ENCODE data around the gene TAX1BP3.

TAX1BP3 gene

GRCh38 chr17:3691617-3692067 is 23.3 kb upstream of the TAX1BP3 start:
- no peak for TF ChIP-seq TEAD4 (IDR thresholded peaks at IDR 0.05)
- no peak for TF ChIP-seq CEBPB (IDR thresholded peaks at IDR 0.05)

GRCh38 chr17:3690094-3690715 is 21.8 kb upstream of the TAX1BP3 start:
- no peak for TF ChIP-seq EP300 (IDR thresholded peaks at IDR 0.05; ENCODE audit: borderline replicate concordance)
- TF ChIP-seq NFIC (IDR thresholded peaks at IDR 0.05) = no peak
- TF ChIP-seq CREB1 (IDR thresholded peaks at IDR 0.05; ENCODE audit: low read depth) = no peak
- TF ChIP-seq TCF12 (IDR thresholded peaks at IDR 0.05; ENCODE audit: low read depth) = no peak

GRCh38 chr17:3689262-3690093 is 21.1 kb upstream of the TAX1BP3 start:
- TF ChIP-seq CREB1 (IDR thresholded peaks at IDR 0.05; ENCODE audit: low read depth) (no peak), RAD21 (IDR thresholded peaks at IDR 0.05; ENCODE audit: low read depth) (no peak), TAF1 (IDR thresholded peaks at IDR 0.05; ENCODE audit: low read depth) (no peak), YY1 (IDR thresholded peaks at IDR 0.05; ENCODE audit: low read depth) (no peak), REST (IDR thresholded peaks at IDR 0.05; ENCODE audit: low read depth) (no peak), FOXM1 (IDR thresholded peaks at IDR 0.05; ENCODE audit: borderline replicate concordance, low read depth) (no peak), TEAD4 (IDR thresholded peaks at IDR 0.05) (no peak)

GRCh38 chr17:3688852-3689261 is 20.5 kb upstream of the TAX1BP3 start:
- TF ChIP-seq ZBTB7A (IDR thresholded peaks at IDR 0.05; ENCODE audit: low read depth) = no peak
- TF ChIP-seq TEAD4 (IDR thresholded peaks at IDR 0.05) = no peak
- no peak for TF ChIP-seq TAF1 (IDR thresholded peaks at IDR 0.05; ENCODE audit: low read depth)
- no peak for TF ChIP-seq USF1 (IDR thresholded peaks at IDR 0.05)
- no peak for TF ChIP-seq MAX (IDR thresholded peaks at IDR 0.05)
- no peak for TF ChIP-seq RAD21 (IDR thresholded peaks at IDR 0.05; ENCODE audit: low read depth)
- TF ChIP-seq CREB1 (IDR thresholded peaks at IDR 0.05; ENCODE audit: low read depth) = no peak
- no peak for TF ChIP-seq EGR1 (IDR thresholded peaks at IDR 0.05)
- TF ChIP-seq CEBPB (IDR thresholded peaks at IDR 0.05) = no peak
- no peak for TF ChIP-seq FOXM1 (IDR thresholded peaks at IDR 0.05; ENCODE audit: borderline replicate concordance, low read depth)
- no peak for TF ChIP-seq NFIC (IDR thresholded peaks at IDR 0.05)
- TF ChIP-seq TCF12 (IDR thresholded peaks at IDR 0.05; ENCODE audit: low read depth) = no peak
- no peak for TF ChIP-seq EP300 (IDR thresholded peaks at IDR 0.05; ENCODE audit: borderline replicate concordance)
- TF ChIP-seq REST (IDR thresholded peaks at IDR 0.05; ENCODE audit: low read depth) = no peak
- TF ChIP-seq YY1 (IDR thresholded peaks at IDR 0.05; ENCODE audit: low read depth) = no peak

GRCh38 chr17:3688027-3688553 is 19.7 kb upstream of the TAX1BP3 start:
- no peak for TF ChIP-seq YY1 (IDR thresholded peaks at IDR 0.05; ENCODE audit: low read depth)
- no peak for TF ChIP-seq ZBTB7A (IDR thresholded peaks at IDR 0.05; ENCODE audit: low read depth)
- TF ChIP-seq USF1 (IDR thresholded peaks at IDR 0.05) = no peak
- no peak for TF ChIP-seq EGR1 (IDR thresholded peaks at IDR 0.05)
- TF ChIP-seq RAD21 (IDR thresholded peaks at IDR 0.05; ENCODE audit: low read depth) = no peak
- no peak for TF ChIP-seq TEAD4 (IDR thresholded peaks at IDR 0.05)
- TF ChIP-seq TAF1 (IDR thresholded peaks at IDR 0.05; ENCODE audit: low read depth) = no peak
- TF ChIP-seq CEBPB (IDR thresholded peaks at IDR 0.05) = no peak
- TF ChIP-seq CREB1 (IDR thresholded peaks at IDR 0.05; ENCODE audit: low read depth) = no peak

- TF ChIP-seq CEBPB (IDR thresholded peaks at IDR 0.05) = no peak
- no peak for TF ChIP-seq TCF12 (IDR thresholded peaks at IDR 0.05; ENCODE audit: low read depth)
- TF ChIP-seq MAX (IDR thresholded peaks at IDR 0.05) = no peak
- no peak for TF ChIP-seq RAD21 (IDR thresholded peaks at IDR 0.05; ENCODE audit: low read depth)
- TF ChIP-seq NFIC (IDR thresholded peaks at IDR 0.05) = no peak
Measured at GRCh38 chr17:3685174-3685573, 16.8 kb upstream of the TAX1BP3 start.
